ENCODE results near the gene ERC2.

GRCh38 chr3:55527361-55527760 lies 940.9 kb downstream of the ERC2 start:
- TF ChIP-seq CTCF (conservative IDR thresholded peaks at IDR 0.05; ENCODE audit: low read length) (no peak), EZH2phosphoT487 (IDR thresholded peaks at IDR 0.05; ENCODE audit: borderline replicate concordance, low read depth, low read length) (no peak)

Measured in OCI-LY7 (cell line).